Activated T-helper 17 cell treated with anti-CD3 and anti-CD28 coated beads, Interleukin-2, amount 50 U/mL, for 72 hours (primary cell): ENCODE measurements around the gene ASTN2. TPM values are rescaled to one million over a fixed set of nuclear protein-coding genes. Genes with fewer than 3 reads are reported as not detected.

ENCODE experiments used
- ATAC-seq: fragments of 150-1000 bp; cut with Tn5 transposase; replicated peaks from 2 replicates; pipeline ENCODE4 v1.10.0; 2021; ENCODE audit warnings: mild to moderate bottlenecking, moderate library complexity
- H3K27ac Mint-ChIP-seq: one replicate; pipeline ENCODE4 v1.8.0; 2022; ENCODE audit warnings: mixed read lengths
- H3K27me3 Mint-ChIP-seq: one replicate; pipeline ENCODE4 v1.8.0; 2022; ENCODE audit warnings: mixed read lengths
- H3K36me3 Mint-ChIP-seq: one replicate; pipeline ENCODE4 v1.8.0; 2022; ENCODE audit warnings: low read depth, mild to moderate bottlenecking, mixed read lengths
- H3K4me1 Mint-ChIP-seq: one replicate; pipeline ENCODE4 v1.8.0; 2022; ENCODE audit warnings: mixed read lengths
- H3K4me3 Mint-ChIP-seq: one replicate; pipeline ENCODE4 v1.8.0; 2022; ENCODE audit warnings: mild to moderate bottlenecking, mixed read lengths
- H3K9me3 Mint-ChIP-seq: one replicate; pipeline ENCODE4 v1.8.0; 2022; ENCODE audit warnings: mixed read lengths
- total RNA-seq, 2 donors: library from RNA; stranded (reverse); gene quantifications; one replicate each; pipeline ENCODE4 v1.2.3, GENCODE V29; 2022

ASTN2 gene
- total RNA-seq, 2 donors from 2014 or later: 3.3 to 5.4 TPM

DNA sequence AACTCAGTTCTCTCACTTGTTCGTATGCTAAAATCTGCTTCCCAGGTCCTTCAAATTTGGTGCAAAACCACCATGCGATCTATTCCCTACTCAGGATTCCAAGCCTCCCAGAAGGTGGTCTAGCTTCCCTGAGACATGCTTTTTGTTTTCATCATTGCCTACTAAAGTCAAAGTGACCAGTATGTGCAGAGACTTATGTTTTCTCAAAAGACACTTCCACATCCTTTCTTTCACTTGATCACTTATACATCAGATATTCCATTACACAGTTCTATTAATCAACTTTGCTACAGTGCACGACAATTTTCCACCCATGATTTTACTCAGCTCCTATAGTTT is 1019.2 kb downstream of the ASTN2 start:
- Mint-ChIP-seq H3K36me3 (no peaks in the 10 kb centered on the region), H3K27me3 (no peaks in the 10 kb centered on the region), H3K4me3 (no peak overlapping the region), H3K9me3 (no peaks in the 10 kb centered on the region), H3K27ac (no peak overlapping the region), H3K4me1 (no peaks in the 10 kb centered on the region)
- ATAC-seq: no peak

DNA sequence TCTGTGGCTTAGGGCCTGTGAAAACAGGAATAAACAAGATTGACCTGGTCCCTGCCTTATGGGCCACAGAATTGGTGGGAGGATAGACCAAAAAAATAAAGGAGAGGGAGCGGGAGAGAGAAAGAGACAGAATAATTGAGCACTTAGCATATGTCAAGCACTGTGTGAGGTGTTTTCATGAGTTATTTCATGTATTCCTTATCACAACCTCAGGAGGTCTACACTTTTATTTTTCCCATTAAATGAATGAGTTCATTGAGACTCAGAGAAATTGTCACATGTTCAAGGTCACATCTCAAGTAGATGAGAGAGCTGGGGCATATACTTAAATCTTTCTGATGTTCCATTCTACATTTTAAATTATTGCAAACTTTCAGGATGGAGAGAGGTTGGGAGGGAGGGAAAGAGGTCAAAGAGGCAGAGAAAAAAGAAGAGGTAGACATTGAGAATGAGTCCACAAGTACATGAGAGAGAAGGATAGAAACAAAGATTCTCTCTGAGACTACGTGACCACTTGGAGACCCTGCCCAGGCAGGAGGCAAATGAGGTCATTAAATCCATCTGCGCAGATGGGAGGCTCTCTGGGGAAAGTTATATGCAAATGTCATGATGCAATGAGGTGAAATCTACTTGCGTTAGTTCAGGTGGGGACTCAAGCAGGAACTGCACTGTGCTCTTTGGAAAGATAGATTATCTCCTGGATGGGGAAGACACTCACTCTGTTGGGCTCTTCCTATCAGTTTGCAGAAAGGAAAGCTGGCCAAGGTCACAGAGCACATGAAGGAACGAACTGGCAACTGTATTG is 1019.8 kb downstream of the ASTN2 start:
- H3K9me3 Mint-ChIP-seq: no peaks in the 10 kb centered on the region
- no peak overlapping the region for H3K4me3 Mint-ChIP-seq
- H3K36me3 Mint-ChIP-seq: no peaks in the 10 kb centered on the region
- no peaks in the 10 kb centered on the region for H3K27me3 Mint-ChIP-seq
- no peaks in the 10 kb centered on the region for H3K4me1 Mint-ChIP-seq
- no peak overlapping the region for H3K27ac Mint-ChIP-seq
- no peak for ATAC-seq

DNA sequence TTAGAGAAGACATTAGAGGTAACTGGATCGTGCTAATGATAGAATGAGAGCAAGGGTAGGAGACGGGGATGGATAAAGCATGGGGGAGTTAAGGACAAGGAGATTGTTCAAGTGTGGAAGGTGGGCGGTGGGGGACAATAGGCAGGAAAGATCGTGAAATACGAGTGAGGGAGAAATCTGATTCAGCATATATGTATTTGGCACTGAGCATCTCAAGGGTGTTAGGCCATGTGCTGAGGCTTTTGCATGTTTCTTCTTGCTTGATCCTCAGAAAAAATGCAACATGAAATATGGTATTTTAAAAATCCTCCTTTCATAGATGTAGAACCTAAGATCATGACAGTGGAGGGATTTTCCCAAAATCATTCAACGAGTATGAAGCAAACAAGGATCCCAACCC is 1020.8 kb downstream of the ASTN2 start:
- no peak for ATAC-seq
- H3K36me3 Mint-ChIP-seq: no peaks in the 10 kb centered on the region
- H3K4me3 Mint-ChIP-seq: no peak overlapping the region
- no peaks in the 10 kb centered on the region for H3K9me3 Mint-ChIP-seq
- no peak overlapping the region for H3K27ac Mint-ChIP-seq
- no peaks in the 10 kb centered on the region for H3K4me1 Mint-ChIP-seq
- H3K27me3 Mint-ChIP-seq: no peaks in the 10 kb centered on the region

DNA sequence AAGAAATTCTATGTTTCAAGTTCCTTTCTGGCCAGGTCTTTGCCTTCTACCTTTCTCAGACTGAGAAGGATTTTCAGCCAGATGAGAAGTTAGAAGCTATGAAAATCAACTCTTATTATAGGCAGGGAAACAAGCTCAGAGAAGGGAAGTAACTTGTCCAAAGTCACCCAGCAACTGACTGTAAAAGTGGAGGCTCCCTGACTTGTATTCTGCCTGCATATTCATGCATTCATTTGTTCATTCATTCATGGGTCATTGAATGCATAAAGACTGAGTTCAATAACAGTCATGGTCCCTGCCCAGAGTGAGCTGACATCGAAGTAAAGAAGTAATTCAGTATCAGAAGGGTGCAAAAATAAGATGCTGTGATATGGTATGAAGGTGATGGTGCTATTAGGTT is 1021.7 kb downstream of the ASTN2 start:
- H3K27me3 Mint-ChIP-seq: no peaks in the 10 kb centered on the region
- no peak overlapping the region for H3K4me3 Mint-ChIP-seq
- no peaks in the 10 kb centered on the region for H3K36me3 Mint-ChIP-seq
- H3K4me1 Mint-ChIP-seq: no peaks in the 10 kb centered on the region
- ATAC-seq: no peak
- no peaks in the 10 kb centered on the region for H3K9me3 Mint-ChIP-seq
- no peak overlapping the region for H3K27ac Mint-ChIP-seq

DNA sequence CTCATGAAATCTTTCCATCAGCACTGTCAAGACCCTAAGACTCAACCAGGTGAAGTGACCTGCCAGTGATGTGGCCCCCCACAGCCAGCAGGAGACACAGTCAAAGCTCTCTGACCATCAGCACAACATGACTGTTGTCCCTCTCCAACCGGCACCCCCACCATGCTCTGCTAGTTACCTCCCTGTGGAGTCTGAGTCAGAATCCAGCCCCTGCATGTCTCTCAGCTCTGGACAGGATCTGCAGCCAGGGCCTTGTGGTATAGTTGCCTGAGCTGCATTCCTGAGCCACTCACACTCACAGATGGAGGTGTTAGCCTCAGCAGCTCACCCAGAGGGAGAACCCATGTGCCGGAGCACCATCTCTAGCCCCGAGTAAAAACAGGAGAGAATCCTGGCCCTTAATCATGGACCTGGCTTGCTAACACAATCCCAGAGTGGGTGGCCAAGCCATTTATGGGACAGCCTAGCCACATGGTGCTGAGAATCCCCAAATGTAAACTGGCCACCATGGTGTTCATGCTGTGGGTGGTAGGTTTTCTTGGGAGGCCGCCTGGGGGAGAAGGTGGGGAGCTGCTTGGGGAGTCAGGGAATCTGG is 1023.5 kb downstream of the ASTN2 start:
- no peak for ATAC-seq

DNA sequence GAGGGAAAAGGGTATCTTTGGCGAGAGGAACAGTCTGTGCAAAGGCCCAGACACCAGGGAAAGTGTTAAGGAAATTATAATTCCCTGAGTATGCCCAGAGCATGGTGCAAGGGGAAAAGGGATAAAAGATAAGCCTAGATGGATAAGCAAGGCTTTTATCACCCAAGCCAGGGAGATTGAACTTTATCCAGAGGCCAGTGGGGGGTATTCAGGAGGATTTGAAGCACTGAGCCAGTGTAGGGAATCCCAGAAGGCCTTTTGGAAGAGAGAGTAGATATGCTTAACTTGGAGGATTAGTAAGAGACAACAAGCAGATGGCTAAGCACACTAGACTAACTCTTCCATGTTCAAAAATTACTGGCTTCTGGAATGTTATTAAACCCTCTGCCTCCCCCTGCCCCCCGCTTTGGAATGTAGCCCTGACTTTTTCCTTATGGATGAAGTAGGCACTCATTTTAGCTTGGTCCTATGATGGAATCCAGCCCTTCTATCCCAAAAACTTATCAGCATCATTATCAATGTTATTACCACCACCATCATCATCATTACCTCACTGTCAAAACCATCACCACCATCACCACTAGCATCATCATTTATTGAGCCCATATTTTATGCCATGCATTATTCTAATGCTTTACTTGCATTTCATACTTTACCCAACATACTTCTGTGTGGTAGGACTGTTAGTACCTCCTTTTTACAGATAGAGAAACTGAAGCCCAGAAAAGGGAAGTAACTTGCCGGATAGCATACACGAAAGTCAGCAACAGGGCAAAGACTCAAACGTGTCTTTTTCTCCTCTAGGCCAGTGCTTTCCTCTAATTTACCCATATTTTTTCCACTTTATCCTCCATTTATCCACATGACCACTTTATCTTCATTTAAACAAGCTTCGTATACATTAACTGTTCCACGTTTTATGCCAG is 1024.3 kb downstream of the ASTN2 start:
- no peaks in the 10 kb centered on the region for H3K36me3 Mint-ChIP-seq
- no peaks in the 10 kb centered on the region for H3K27me3 Mint-ChIP-seq
- H3K9me3 Mint-ChIP-seq: no peaks in the 10 kb centered on the region
- ATAC-seq: no peak
- H3K27ac Mint-ChIP-seq: no peak overlapping the region
- no peak overlapping the region for H3K4me3 Mint-ChIP-seq
- H3K4me1 Mint-ChIP-seq: no peaks in the 10 kb centered on the region

More for the DNA sequence above, 1023.5 kb downstream of the ASTN2 start:
- H3K4me1 Mint-ChIP-seq: no peaks in the 10 kb centered on the region
- H3K9me3 Mint-ChIP-seq: no peaks in the 10 kb centered on the region
- H3K4me3 Mint-ChIP-seq: no peak overlapping the region
- no peaks in the 10 kb centered on the region for H3K27me3 Mint-ChIP-seq
- H3K27ac Mint-ChIP-seq: no peak overlapping the region
- no peaks in the 10 kb centered on the region for H3K36me3 Mint-ChIP-seq

DNA sequence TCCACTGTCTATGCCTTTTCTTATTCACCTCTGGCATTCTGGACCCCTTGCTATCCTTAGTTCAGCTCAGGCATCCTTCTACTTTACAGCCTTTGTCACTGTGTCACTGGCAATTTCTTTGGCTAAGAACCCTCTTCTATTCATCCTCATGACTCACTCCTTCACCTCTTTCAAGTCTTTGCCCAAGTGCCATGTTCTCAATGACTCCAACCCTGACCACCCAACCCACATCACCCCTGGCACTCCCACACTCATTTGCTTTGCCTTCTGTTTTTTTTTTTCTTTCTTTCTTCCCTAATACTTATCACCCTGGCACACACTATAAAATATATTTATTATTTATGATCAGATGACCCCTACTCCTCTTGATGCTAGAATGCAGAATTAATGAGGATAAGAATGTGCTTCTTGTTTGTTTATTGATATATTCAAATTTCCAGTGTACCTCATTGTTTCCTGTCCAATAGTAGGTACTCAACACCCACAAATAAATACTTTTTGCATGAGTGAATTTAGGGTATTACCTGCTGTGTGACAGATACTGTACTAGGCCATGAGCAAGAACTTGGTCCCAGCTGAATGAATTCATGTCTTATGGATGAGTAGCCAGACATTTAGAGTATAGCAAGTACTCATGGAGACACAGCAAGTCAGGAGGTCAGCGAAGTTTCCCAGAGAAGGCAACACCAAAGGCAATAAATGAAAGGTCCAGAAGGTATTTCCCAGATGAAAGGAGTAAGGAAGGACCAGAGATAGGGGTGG is 1025.1 kb downstream of the ASTN2 start:
- Mint-ChIP-seq H3K4me3 (no peak overlapping the region), H3K27ac (no peak overlapping the region), H3K4me1 (no peaks in the 10 kb centered on the region), H3K36me3 (no peaks in the 10 kb centered on the region), H3K27me3 (no peaks in the 10 kb centered on the region), H3K9me3 (no peaks in the 10 kb centered on the region)
- ATAC-seq: no peak

DNA sequence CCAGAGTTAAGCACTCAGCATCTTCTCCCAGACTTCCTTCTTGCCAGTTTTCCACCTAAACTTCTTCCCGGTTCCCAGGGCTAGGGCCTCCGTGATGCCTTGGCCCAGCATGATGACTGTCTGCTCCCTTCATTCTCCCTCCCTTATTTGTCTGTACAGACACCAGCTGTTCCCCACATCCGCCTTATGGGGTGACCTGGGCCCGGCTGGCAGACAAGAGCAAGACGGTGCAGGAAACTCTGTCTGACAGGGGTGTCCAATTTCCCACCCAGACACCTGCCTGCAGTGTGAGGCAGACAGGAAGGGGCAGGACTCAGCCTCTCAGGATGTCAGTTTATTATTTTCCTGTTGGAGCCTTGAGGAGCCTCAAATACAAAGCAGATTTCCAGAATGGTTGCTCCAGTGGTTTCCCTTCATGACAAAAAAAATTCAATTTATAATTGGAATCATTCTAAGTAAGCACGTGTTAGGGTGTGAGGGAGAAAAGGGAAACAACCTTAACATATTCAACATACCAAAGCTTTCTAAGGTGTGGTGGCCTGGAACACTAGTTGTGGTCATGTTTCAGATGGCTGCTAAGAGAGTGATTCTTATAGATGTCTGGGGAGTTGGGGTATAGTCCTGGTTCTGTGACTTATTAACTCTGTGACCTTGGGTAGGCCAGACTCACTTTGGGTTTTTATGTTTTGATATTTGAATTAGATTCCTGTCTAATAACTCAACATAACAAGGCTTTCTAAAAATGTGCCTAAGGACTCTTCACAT is 1026.7 kb downstream of the ASTN2 start:
- no peak for ATAC-seq

DNA sequence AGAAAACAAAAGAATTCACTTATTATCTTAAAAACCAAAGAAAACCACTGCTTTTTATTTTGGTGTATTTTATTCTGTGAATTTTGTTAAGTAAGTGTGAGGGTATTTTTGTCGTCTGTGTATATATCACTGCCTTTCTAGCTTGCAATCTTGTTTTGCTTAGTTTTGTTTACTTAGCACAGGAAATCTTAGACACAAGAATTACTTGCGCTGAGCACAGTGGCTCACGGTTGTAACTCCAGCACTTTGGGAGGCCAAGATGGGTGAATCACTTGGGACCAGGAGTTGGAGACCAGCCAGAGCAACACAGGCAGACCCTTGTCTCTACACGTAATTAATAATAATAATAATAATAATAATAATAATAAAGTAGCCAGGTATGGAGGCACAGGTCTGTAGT is 1030.9 kb downstream of the ASTN2 start:
- H3K4me1 Mint-ChIP-seq: no peaks in the 10 kb centered on the region
- ATAC-seq: no peak
- no peak overlapping the region for H3K27ac Mint-ChIP-seq
- H3K4me3 Mint-ChIP-seq: no peak overlapping the region
- no peaks in the 10 kb centered on the region for H3K9me3 Mint-ChIP-seq
- no peaks in the 10 kb centered on the region for H3K27me3 Mint-ChIP-seq
- no peaks in the 10 kb centered on the region for H3K36me3 Mint-ChIP-seq

More for the DNA sequence above, 1026.7 kb downstream of the ASTN2 start:
- Mint-ChIP-seq H3K4me3 (no peak overlapping the region), H3K9me3 (no peaks in the 10 kb centered on the region), H3K27ac (no peak overlapping the region), H3K4me1 (no peaks in the 10 kb centered on the region), H3K36me3 (no peaks in the 10 kb centered on the region), H3K27me3 (no peaks in the 10 kb centered on the region)

DNA sequence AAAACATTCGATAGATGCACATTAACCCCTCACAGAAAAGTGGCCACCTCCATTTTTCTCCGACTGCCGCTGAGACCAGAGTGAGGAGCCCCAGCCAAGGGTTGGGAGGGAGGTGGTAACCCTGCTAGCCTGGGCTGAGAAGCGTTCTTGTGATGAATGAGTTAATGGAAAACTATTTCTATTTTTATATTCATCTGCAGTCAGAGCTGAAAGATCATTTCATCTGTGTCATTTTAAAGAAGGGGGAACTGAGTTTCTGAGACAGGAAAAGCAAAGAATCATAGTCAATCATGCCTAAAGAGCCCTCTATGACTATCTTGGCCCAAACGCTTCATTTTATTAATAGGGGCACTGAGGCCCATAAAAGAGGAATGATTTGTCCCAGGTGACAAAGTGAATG is 1031.7 kb downstream of the ASTN2 start:
- no peaks in the 10 kb centered on the region for H3K27me3 Mint-ChIP-seq
- no peak overlapping the region for H3K27ac Mint-ChIP-seq
- H3K36me3 Mint-ChIP-seq: no peaks in the 10 kb centered on the region
- no peaks in the 10 kb centered on the region for H3K9me3 Mint-ChIP-seq
- no peaks in the 10 kb centered on the region for H3K4me1 Mint-ChIP-seq
- no peak for ATAC-seq
- H3K4me3 Mint-ChIP-seq: no peak overlapping the region

DNA sequence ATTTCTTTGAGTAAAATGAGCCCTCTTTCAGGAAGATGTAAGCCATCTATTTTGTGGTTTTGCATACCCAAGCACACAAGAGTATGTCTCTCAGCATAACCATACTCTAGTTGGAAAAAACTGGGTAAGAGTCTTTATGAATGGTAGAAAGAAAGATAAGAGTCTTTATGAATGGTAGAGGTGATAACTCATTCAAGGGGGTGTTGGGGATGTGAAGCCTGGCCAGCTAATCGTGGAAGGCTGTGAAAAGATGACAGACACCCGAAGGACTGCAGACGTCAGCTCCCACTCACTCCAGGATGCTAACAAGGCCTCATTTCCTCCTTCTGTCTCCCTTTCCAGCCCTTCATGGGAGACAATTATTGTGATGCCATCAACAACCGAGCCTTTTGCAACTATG is 1032.8 kb downstream of the ASTN2 start:
- Mint-ChIP-seq H3K9me3 (no peaks in the 10 kb centered on the region), H3K27ac (no peak overlapping the region), H3K36me3 (no peaks in the 10 kb centered on the region), H3K4me3 (no peak overlapping the region), H3K4me1 (no peaks in the 10 kb centered on the region), H3K27me3 (no peaks in the 10 kb centered on the region)
- ATAC-seq: no peak

DNA sequence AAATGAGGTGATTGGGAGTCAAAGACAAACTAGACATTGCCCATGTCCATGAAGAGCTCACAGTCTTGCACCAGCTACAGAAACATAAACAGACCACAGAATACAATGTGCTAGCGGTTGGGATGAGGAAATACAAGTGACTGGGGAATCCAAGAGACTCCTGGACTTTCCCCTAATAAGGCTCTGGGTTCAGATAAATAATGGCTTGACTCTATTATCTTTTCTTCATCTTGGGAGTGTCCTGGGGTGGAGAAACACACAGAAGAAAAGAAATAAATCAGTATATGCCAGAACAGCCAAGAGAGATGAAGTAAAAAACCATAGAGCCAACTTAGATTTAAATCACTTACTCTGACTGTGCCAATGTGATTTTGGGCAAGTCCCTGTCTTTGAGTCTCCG is 1033.5 kb downstream of the ASTN2 start:
- no peaks in the 10 kb centered on the region for H3K27me3 Mint-ChIP-seq
- no peak for ATAC-seq
- no peak overlapping the region for H3K27ac Mint-ChIP-seq
- H3K4me3 Mint-ChIP-seq: no peak overlapping the region
- no peaks in the 10 kb centered on the region for H3K36me3 Mint-ChIP-seq
- H3K4me1 Mint-ChIP-seq: no peaks in the 10 kb centered on the region
- no peaks in the 10 kb centered on the region for H3K9me3 Mint-ChIP-seq

DNA sequence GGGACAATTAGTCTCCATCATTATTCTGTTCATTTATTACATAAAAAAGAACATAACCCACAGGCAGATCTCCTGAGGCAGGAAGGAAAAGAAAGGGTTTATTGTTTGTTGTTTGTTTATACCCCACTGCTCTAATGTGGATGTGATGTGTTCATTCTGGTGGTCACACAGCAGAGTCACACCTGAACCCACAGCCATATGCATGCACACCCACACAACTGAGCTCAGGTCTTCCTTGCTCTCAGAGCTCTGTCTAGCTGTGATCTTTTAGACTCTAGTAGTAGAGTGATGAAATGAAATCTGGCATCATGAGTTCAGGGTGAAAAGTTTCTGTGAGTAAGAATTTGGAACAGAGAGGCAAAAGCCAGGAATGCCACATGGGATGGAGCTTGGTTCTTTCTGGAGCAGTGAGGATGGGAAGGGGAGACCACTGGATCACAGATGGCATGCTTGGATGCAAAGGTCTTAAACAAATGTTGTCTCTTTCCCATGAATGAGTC is 1034.3 kb downstream of the ASTN2 start:
- Mint-ChIP-seq H3K27ac (no peak overlapping the region), H3K27me3 (no peaks in the 10 kb centered on the region), H3K9me3 (no peaks in the 10 kb centered on the region), H3K4me1 (no peaks in the 10 kb centered on the region), H3K36me3 (no peaks in the 10 kb centered on the region), H3K4me3 (no peak overlapping the region)
- ATAC-seq: no peak
